B cell (primary cell): ENCODE measurements around the gene KCNQ5.

Source experiments
- CTCF ChIP-seq: fragments of 200-600 bp; IDR thresholded peaks from one replicate; pipeline ENCODE4 v1.8.0; 2022; ENCODE audit warnings: antibody characterized with exemption, mild to moderate bottlenecking
- EZH2 ChIP-seq: IDR thresholded peaks from 2 replicates; pipeline ENCODE4 v1.6.1; 2012; ENCODE audit warnings: borderline replicate concordance, low read depth, mild to moderate bottlenecking, moderate library complexity, low read length; ENCODE audit not compliant: insufficient read depth, poor library complexity, severe bottlenecking

- TF ChIP-seq CTCF (no peak), EZH2 (no peak)
These were observed 595.0 kb downstream of the KCNQ5 start for GRCh38 chr6:73216859-73217258.
